COLO668 (cell line): ENCODE measurements around the gene USP33.
"Not testable (repeated sequence)": the region's sequence is repeated elsewhere in the genome, so short reads cannot be mapped to it uniquely, and the experiment has no call there.

Experiments used
- DNase-seq: peaks from one replicate; lab custom pipeline; 2025; ENCODE audit not compliant: unreplicated experiment; lab: John Stamatoyannopoulos, UW

Gene USP33

GRCh38 chr1:77759071-77760028, at the start of gene USP33:
Gene USP33, minus strand, starts transcription at chr1:77759852. Its CDS starts 18,155 bp downstream, at chr1:77741697.
- DNase-seq, result peak; percentile 98

- DNase-seq, result no peak
These were observed 43.7 kb upstream of the USP33 start for GRCh38 chr1:77803371-77803770.

- DNase-seq, result no peak
These were observed 42.4 kb upstream of the USP33 start for GRCh38 chr1:77802026-77802425.

- no peak for DNase-seq
These were observed 38.3 kb upstream of the USP33 start for GRCh38 chr1:77797991-77798390.

GRCh38 chr1:77796695-77797405, 37.2 kb upstream of the USP33 start:
- DNase-seq, result no peak

GRCh38 chr1:77794550-77794949, 34.9 kb upstream of the USP33 start:
- no peak for DNase-seq

- DNase-seq, result not testable (repeated sequence)
These were observed 26.6 kb upstream of the USP33 start for GRCh38 chr1:77786093-77786741.

GRCh38 chr1:77783141-77783540, 23.5 kb upstream of the USP33 start:
- no peak for DNase-seq

GRCh38 chr1:77781683-77782082, 22.0 kb upstream of the USP33 start:
- no peak for DNase-seq

- DNase-seq, result peak; percentile 97
These were observed 20.1 kb upstream of the USP33 start, which contains the start of gene MIGA1 for GRCh38 chr1:77779529-77780281. Gene MIGA1, plus strand, starts transcription at chr1:77779649. Its CDS starts 3,604 bp downstream, at chr1:77783253.

GRCh38 chr1:77776007-77776700, 16.5 kb upstream of the USP33 start:
- no peak for DNase-seq

- DNase-seq, result no peak
These were observed 8.4 kb upstream of the USP33 start for GRCh38 chr1:77768006-77768405.

GRCh38 chr1:77762072-77762476, 2.4 kb upstream of the USP33 start:
- no peak for DNase-seq

GRCh38 chr1:77757603-77758002, 2.0 kb downstream of the USP33 start:
- DNase-seq, result no peak

- no peak for DNase-seq
These were observed 2.5 kb downstream of the USP33 start for GRCh38 chr1:77757066-77757584.

- DNase-seq, result no peak
These were observed 3.4 kb downstream of the USP33 start for GRCh38 chr1:77756052-77756754.

GRCh38 chr1:77749489-77749888, 10.2 kb downstream of the USP33 start:
- not testable (repeated sequence) for DNase-seq

- DNase-seq, result no peak
These were observed 15.1 kb downstream of the USP33 start for GRCh38 chr1:77744576-77744975.

- DNase-seq, result no peak
These were observed 17.6 kb downstream of the USP33 start for GRCh38 chr1:77742011-77742555.
